Left renal cortex interstitium (tissue), 4 donors: ENCODE data around the gene AKAP7. TPM values are rescaled to one million over a fixed set of nuclear protein-coding genes. Genes with fewer than 3 reads are reported as not detected.

Experiments
- polyA plus RNA-seq, 4 donors: library from polyadenylated mRNA; unstranded; fragments of 120-200 nt; gene quantifications; one replicate each; pipeline ENCODE4 v1.2.1, GENCODE V29; 2013; ENCODE audit not compliant: insufficient read length in 4 of 4

AKAP7 gene
- polyA plus RNA-seq, 4 donors: 7.9 to 15.9 (median 12.4) TPM

Other genes with a start within 250 kb of the AKAP7 start
- 100 to 1,000 TPM; 132 to 169 (median 152) TPM for gene EPB41L2, start 72.2 kb upstream of the AKAP7 start, polyA plus RNA-seq